OCI-LY7 (cell line): ENCODE measurements around the gene DPH6.

Experiments used
- CTCF ChIP-seq: fragments of 200-600 bp; sonication (generic); conservative IDR thresholded peaks from 2 replicates; pipeline ENCODE4 v1.5.1; 2014; ENCODE audit warnings: mild to moderate bottlenecking, antibody characterized with exemption, low read length, moderate library complexity, mixed read lengths
- EZH2phosphoT487 ChIP-seq: fragments of 200-600 bp; sonication (generic); IDR thresholded peaks from 2 replicates; pipeline ENCODE4 v1.6.1; 2018; ENCODE audit warnings: low read depth, borderline replicate concordance, mild to moderate bottlenecking, mixed run types, antibody characterized with exemption, low read length, moderate library complexity, mixed read lengths

GRCh38 chr15:35540021-35540420 is 5.9 kb downstream of the DPH6 start:
- TF ChIP-seq CTCF = no peak
- TF ChIP-seq EZH2phosphoT487 = no peak
